Fibroblast of skin of left quadriceps (primary cell): ENCODE results near the gene DES.

ENCODE experiments used
- DNase-seq, 2 experiments: peaks; one replicate each; pipeline ENCODE4 v3.0.0-alpha.2; 2013; ENCODE audit warnings: low read depth in 2 of 2

The DES gene

DNA sequence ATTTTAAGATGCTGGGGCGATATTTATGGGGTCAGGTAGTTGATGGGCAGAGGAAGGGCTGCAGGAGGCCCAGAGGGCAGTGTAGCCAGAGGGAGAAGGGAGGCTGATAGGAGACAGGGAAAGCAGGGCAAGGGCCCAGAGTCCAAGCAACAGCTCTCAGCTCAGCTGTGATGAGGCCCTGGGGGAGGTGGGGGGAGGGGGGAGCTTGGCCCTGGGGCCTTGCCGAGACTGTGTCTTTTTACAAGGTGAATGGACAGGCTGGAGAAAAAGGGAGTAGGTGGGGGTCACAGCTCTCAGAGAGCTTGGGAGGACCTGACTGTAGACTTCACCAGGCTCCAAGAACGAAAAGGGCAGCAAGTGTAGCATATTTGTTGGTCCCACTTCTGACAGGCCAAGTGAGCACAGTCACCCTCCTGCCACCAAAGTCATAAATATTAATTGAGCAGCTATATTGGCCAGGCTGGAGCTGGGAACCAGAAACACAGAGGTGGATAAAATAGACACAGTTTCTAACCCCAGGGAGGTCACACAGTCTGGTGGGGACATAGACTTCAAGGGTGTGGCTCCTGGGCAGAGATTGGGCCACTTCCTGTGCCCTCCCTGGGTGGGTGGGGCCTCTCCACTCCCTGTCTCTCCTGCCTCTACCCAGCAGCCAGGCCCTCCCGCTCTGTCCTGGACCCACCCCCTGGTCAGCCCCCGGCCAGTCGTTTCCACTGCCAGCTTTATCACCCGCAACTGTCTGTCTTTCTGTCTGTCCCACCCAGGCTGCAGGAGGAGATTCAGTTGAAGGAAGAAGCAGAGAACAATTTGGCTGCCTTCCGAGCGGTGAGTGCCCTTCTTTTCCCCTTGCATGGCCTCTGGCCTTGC is 1.4 kb downstream of the DES start:
- DNase-seq, result no peak

DNA sequence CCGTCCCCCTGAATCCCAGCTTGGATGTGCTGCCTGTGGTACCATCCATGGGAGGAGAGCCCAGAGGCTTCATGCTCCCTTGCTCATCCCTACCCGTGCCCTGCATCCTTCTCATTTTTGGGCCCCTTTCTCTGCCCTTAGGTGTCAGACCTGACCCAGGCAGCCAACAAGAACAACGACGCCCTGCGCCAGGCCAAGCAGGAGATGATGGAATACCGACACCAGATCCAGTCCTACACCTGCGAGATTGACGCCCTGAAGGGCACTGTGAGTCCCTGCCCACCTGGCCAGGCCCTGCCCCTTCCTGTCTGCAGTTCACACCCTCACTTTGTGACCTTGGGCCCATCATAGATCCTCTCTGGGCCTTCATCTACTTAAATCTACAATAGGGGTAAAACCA is 2.5 kb downstream of the DES start:
- no peak for DNase-seq

DNA sequence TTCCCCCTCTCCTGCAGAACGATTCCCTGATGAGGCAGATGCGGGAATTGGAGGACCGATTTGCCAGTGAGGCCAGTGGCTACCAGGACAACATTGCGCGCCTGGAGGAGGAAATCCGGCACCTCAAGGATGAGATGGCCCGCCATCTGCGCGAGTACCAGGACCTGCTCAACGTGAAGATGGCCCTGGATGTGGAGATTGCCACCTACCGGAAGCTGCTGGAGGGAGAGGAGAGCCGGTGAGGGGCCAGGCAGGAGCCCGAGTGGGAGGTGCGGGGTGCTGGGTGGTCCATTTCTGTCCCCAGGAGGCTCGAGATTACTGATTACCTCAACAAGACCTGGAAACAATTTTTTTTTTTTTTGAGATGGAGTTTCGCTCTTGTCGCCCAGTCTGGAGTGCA is 3.1 kb downstream of the DES start:
- no peak for DNase-seq

DNA sequence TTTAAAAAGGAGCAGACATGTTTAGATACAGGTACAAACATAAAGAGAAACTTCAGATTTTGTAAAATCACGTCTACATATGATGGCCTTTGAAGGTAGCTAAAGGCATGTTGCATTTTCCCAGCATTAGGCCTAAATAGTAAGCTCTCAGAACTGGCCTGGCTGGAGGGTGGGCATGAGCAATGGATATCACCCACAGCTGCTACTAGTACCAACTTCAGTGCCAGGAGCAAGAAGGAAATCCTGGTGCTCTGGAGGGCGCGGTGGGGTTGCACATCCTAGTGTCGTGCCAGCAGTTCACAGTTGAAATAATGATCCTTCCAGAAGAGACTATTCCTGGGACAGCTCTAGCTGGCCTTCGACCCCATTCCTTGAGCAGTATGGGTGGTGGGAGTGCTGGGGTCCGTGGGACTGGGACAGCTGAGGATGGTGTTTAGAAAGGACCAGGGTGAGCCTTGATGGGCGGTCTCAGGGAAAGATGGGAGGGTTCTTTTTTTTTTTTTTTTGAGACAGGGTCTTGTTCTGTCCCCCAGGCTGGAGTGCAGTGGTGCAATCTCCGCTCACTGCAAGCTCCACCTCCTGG is 4.9 kb downstream of the DES start:
- no peak for DNase-seq

DNA sequence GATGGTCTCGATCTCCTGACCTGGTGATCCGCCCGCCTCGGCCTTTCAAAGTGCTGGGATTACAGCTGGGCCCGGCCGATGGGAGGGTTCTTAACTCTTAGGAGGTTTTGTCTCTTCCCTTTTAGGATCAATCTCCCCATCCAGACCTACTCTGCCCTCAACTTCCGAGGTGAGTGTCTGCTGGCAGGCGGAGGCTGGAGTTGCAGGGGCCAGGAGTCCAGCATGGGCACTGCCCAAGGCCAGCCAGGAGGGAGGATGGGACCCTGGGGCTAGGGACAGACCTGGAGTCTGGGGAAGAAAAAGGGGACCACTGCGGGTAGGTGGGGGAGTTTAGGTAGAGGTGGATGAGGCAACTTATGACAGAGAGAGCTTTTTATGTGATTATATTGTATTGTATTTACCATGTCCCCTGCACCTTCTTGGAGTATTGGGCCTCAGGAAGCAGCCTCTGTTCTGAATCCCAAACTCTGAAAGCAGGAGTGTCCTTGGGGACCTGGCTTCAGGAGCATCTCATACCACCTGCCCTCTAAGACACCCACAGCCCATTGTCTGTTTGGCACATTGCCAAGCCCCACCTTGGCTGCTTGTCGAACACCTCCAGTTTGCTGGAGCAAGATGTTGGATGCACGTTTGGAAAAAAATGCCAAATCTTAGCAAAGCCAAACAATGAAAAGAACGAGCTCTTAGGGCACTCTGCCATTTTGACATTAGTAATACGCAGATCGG is 5.6 kb downstream of the DES start:
- no peak for DNase-seq

DNA sequence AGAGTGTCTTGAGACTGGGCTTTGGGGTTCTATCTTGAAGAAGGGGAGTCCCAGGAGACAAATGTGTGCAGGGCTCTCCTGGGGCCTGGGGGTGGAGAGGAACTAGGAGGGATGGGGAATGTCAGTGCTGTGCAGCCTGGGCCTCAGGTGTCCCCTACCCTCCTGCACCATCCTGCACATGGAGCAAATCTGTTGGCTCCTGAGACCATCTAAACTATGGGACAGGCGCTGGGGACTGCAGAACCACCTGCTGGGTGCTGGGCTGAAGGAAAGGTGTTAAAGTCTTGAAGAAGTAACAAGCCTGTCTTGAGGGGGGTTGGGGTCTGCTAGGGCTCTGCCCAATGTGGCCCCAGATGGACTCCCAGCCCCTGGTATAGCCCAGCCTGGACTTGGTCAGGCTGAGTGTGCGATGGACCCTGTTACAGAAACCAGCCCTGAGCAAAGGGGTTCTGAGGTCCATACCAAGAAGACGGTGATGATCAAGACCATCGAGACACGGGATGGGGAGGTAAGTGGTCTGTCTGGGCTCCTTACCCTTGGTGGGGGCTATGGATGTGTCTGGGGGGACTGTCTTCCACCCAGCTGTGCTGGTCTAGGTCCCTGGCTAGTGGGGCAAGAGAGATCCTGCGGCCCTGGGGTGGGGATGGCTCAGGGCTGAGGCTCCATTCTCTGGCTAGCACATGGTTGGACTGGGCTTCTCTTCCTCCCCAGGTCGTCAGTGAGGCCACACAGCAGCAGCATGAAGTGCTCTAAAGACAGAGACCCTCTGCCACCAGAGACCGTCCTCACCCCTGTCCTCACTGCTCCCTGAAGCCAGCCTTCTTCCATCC is 7.3 kb downstream of the DES start:
- DNase-seq, result no peak

DNA sequence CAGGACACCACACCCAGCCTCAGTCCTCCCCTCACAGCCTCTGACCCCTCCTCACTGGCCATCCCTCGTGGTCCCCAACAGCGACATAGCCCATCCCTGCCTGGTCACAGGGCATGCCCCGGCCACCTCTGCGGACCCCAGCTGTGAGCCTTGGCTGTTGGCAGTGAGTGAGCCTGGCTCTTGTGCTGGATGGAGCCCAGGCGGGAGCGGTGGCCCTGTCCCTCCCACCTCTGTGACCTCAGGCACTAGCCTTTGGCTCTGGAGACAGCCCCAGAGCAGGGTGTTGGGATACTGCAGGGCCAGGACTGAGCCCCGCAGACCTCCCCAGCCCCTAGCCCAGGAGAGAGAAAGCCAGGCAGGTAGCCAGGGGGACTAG is 7.9 kb downstream of the DES start:
- DNase-seq, result no peak

DNA sequence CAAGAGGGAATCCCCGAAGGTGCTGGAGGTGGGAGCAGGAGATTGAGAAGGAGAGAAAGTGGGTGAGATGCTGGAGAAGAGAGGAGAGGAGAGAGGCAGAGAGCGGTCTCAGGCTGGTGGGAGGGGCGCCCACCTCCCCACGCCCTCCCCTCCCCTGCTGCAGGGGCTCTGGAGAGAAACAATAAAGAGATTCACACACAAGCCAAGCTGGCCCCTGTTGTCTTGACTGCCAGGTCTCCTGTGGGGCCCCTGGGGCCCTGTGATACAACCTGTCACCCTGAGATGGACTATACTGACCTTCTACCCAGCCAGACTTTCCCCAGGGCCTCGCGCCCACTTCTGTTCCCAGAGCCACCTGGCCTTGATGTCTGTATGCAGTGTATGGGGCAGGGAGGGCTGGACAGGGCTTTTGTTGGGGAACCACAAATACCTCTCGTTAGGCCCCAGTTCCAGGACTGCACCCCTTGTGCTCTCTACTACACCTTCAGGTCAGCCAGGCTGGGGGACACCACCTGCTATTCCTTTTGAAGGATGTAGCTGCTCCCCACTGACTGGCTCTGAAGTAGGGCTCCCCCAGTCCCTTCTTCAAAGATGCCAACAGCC is 8.5 kb downstream of the DES start:
- DNase-seq, result no peak

DNA sequence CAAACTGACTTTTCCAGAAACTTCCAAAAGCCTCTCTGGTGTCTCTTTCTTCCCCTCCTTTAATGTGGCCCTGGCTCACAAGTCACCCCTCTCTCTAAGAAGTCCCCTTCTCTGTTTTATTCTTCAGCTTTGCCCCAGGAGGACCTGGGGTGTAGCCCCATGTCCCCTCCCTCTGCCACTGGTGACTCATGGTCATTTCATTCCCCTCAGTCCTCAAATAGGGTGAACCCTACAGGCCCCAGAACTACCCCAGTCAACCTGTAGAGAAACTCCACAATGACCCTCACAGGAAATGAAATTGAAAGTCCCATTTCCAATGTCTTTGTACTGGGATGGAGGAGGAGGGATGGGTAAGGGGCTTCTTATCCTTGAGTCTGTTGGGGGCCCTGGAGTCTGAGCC is 10.3 kb downstream of the DES start:
- DNase-seq, result no peak

DNA sequence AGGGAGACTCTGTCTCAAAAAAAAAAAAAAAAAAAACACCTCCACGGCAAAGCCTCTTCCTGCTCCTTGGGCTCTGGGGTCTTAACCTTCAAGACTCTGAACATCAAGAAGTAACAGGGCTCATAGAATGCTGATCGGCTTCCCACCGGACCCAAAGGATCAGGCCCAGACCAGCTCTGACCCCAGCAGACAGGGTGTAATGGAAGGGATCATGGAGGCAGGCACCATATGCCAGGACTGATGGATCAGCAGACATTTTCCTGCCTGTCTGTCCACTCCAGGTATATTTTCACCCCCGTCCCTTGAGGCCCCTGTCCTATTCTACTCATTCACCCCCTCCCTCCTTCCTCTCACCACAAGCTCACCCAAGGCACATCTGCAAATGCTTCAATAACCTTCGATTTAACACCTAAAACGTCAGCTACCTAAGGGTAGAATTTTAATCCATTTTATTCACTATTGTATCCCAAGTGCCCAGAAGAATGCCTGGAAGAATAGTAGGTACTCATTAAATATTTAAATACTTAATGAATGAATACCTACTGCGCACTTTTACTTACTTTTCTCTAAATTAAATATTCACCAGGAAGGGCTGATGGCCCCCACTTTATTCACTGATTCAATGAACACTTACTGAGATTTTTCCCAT is 11.9 kb downstream of the DES start:
- DNase-seq, result no peak

DNA sequence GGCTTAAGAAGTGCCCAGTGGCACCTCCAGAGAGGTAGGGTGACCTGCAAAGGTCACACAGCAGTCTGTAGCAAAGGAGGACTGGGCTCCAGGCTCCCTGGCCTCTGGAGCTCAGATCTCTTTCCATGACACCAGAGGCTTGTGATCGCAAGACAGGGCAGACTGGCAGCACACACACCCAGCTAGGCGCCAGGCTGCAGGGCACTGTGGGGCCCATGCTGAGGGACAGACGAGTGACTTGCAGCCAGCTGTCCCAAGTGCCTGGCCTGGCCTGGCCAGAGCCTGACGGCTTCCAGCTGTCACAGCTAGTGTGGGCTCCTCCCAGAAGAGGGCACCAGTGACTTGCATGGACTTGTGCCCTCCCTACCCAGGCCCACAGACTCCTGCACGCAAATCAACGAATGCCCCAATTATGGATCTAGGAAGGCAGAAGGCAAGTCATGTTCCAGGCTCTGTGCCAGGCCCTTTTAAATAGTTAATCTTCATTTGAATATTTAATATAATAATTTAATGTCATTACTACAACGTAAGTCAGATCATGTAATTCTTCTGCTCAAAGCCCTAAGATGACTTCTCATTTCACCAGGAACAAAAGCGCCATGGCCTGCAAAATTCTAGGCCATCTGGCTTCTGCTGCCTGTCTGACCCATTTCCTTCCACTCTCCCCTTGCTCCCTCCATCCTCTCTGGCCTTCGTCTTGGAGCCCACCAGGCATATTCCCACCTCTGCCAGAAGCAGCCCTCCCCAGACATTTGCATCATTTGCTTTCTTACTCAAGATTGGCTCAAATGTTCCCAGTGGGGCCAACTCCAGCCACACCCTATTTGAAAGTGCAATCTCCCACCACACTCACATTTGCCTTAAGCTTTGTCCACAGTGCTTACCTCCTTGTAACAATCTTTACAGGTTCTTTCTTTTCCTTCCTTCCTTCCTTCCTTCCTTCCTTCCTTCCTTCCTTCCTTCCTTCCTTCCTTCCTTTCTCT is 12.7 kb downstream of the DES start:
- DNase-seq, result no peak

DNA sequence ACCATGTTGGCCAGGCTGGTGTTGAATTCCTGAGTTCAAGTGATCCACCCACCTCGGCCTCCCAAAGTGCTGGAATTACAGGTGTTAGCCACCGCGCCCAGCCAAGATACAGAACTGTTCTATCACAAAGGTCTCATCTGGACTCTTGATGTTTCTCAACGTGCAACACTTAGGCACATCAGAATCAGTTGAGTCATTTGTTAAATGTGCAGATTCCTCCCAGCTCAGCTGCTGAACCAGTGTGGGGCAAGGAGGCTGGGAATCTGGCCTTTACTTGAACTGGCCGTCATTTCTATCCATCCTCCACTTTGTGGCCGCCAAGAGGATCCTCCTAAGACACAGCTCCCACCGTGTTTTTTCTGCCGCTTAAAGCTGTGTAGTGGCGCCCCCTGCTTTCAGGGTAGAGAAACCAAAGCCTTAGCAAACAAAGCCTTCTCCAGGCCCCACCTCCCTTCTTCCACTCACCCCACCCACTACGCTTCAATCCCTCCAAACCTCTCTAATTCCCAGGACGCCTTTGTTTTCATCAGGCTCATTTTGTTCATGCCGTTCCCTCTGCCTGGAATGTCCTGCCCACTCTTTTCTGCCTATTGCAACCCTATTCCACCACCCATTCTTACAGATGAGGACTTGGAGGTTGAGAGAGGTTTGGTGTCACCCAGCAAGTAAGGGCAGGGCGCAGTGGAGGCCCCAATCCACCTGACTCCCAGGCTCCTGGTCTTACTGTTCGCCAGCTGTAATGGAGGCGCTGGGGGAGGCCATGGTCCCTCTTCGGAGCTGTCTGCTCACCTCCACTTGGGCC is 15.7 kb downstream of the DES start:
- peak; percentile 41 to 48 for DNase-seq

DNA sequence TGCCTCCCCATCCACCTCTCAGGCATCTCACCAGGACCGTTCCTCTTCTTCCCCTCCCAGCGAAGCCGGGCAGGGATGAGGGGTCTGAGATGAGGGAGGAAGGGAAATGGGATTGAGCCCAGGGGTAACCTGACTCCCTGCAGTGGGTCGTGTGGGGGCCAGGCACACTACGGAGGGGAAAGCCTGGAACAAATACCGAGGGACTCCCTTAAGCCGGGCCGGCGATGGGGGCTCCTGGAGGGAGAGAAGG is 16.2 kb downstream of the DES start:
- DNase-seq, result no peak

DNA sequence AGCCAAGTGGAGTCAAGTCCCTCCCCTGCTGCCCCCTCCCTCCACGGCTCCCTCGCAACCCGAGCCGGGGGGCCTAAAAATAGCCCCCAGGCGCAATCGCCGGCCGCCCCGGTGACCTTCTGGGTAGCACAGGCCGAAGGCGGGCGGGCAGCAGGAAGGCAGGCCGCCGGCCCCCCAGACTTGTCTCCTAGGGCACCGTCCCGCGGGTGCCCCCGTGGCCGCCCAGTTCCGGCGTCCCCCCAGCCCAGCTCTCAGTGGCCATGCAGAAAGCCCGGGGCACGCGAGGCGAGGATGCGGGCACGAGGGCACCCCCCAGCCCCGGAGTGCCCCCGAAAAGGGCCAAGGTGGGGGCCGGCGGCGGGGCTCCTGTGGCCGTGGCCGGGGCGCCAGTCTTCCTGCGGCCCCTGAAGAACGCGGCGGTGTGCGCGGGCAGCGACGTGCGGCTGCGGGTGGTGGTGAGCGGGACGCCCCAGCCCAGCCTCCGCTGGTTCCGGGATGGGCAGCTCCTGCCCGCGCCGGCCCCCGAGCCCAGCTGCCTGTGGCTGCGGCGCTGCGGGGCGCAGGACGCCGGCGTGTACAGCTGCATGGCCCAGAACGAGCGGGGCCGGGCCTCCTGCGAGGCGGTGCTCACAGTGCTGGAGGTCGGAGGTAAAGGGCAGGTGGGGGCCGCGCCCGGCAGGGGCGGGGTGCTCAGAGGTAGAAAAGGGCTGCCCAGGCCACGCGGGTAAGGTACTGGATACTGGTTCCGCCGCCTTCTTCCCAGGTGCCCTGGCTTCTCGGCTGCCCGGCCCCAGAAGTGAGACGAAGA is 16.7 kb downstream of the DES start, which contains the start of gene SPEG:
Gene SPEG (plus strand): TSS at position 126 of the 808 bp plus-strand sequence. CDS start 135 bp downstream, at position 261.
- DNase-seq, result no peak

DNA sequence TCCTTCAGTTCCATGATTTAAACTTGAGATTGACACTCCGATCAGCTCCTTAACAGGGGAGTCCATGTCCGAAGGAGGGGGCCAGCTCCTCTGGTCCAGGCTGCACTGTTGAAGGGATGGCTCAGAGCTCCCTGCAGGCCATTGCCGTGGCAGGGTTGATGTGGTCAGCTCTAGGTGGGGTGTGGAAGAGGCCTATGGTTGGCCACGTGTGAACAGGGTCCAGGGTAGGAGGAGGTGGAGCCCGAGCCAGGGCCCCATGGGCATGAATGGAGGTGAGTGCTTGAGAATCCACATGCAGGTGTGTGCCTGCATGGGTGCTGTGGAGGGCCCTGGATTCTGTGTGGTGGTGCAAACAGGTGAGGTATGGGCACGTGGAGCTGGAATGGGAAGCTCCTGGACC is 17.5 kb downstream of the DES start:
- no peak for DNase-seq

DNA sequence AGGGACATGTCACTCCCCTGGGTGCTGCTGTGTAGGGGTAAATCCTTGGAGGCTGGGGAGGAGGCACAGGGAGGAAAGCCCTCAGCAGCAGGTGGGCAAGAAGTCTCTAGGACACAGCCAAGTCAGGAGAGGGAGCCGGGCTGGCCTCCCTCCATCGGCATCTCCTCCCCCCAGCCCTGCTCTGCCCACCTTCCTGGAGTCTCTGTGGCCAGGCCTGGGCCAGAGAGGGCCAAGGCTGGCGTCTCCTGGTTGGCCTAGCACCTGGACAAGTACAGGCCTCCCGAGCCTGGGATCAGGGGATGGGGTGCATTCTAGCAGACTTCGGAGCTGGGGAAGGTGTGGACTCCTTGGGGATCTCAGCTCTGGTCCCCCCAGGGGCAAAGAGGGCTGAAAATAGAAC is 18.3 kb downstream of the DES start:
- no peak for DNase-seq

DNA sequence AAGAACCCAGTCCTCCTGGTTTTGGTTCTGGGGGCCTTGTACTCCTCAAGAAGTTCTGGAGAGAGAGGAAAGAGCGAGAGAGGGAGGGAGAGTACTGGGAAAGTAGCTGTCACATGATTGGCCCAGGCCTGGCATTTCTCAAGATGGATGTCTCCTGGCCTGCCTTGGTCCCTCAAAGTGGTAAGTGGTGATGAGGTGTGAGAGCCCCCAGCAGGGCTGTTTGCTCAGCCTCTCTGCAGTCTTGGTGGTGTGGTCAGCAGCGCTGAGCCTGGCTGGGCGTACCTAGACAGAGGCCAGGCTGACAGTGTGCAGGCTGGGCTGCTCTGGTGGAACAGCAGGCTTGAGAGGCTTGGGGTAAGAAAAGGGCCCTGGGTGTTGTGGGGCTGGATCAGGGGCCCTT is 19.0 kb downstream of the DES start:
- no peak for DNase-seq

DNA sequence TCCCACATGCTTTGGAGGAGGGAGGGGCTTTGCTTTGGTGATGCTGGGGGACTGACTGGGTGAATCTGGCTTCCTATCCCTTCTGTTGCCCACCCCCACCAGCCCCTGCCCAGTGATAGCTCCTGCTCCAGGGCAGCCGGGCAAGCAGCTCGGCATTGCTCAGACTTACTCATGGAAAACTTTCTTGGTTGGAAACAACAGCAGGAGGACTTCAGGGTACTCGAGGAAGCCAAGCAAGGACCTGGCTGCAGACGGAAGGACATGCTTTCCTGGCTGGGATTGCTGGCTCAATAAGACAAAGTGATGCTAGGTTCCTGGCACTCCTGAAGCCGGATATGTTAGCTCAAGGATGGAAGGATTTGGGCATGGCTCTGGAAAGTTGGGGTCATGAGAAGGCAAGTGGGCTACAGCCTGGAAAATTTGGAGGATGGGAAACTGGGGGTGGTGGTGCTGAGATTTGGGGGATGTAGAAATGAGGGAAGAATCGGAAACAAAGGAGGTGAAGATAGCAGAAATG is 19.6 kb downstream of the DES start:
- DNase-seq, result no peak
